WTC11 (cell line): Measurements from ENCODE around the gene C1orf87. TPM values are rescaled to one million over a fixed set of nuclear protein-coding genes. Genes with fewer than 3 reads are reported as not detected.

Experiments
- ATAC-seq: fragments of 200-7000 bp; cut with Tn5 transposase; 2 replicates; pipeline ENCODE4 v1.10.0; 2021; ENCODE audit warnings: mild to moderate bottlenecking, moderate library complexity
- CTCF ChIA-PET: fragments of 300-600 bp; sonication (Branson Sonifier 250); formaldehyde crosslinking; loops from one replicate; lab custom pipeline; 2021; ENCODE audit warnings: antibody characterized with exemption; lab: Charles Lee
- POLR2A ChIA-PET: fragments of 350-600 bp; sonication (Branson Sonifier 250); formaldehyde crosslinking; loops from one replicate; lab custom pipeline; 2021; ENCODE audit warnings: antibody characterized with exemption; lab: Charles Lee
- DNase-seq: peaks from one replicate; pipeline ENCODE4 v3.0.0; 2021; ENCODE audit warnings: low spot score
- H3K27ac Mint-ChIP-seq: 2 replicates; pipeline ENCODE4 v1.8.0; 2021; ENCODE audit warnings: mixed read lengths
- H3K27me3 Mint-ChIP-seq: 2 replicates; pipeline ENCODE4 v1.8.0; 2021; ENCODE audit warnings: low read depth, mild to moderate bottlenecking, moderate library complexity, mixed read lengths
- H3K36me3 Mint-ChIP-seq: 2 replicates; pipeline ENCODE4 v1.8.0; 2021; ENCODE audit warnings: mixed read lengths
- H3K4me1 Mint-ChIP-seq: 2 replicates; pipeline ENCODE4 v1.8.0; 2022; ENCODE audit warnings: mixed read lengths
- H3K4me3 Mint-ChIP-seq: 2 replicates; pipeline ENCODE4 v1.8.0; 2021; ENCODE audit warnings: mild to moderate bottlenecking, moderate library complexity, mixed read lengths
- H3K9me3 Mint-ChIP-seq: 2 replicates; pipeline ENCODE4 v1.8.0; 2021; ENCODE audit warnings: mixed read lengths
- ARID4B ChIP-seq: sonication (generic); formaldehyde crosslinking; IDR thresholded peaks from 2 replicates; pipeline ENCODE4 v1.8.0; 2023; ENCODE audit warnings: missing genetic modification reagents, mild to moderate bottlenecking, borderline replicate concordance
- CREM ChIP-seq: sonication (generic); formaldehyde crosslinking; IDR thresholded peaks from 2 replicates; pipeline ENCODE4 v1.8.1; 2022; ENCODE audit warnings: mild to moderate bottlenecking, missing genetic modification reagents, moderate library complexity
- E2F1 ChIP-seq: sonication (generic); formaldehyde crosslinking; IDR thresholded peaks from 2 replicates; pipeline ENCODE4 v1.8.0; 2022; ENCODE audit warnings: mild to moderate bottlenecking, missing genetic modification reagents
- ESRRA ChIP-seq: sonication (generic); formaldehyde crosslinking; IDR thresholded peaks from 2 replicates; pipeline ENCODE4 v1.8.1; 2022; ENCODE audit warnings: mild to moderate bottlenecking, missing genetic modification reagents, borderline replicate concordance
- FOXP1 ChIP-seq: sonication (generic); formaldehyde crosslinking; IDR thresholded peaks from 2 replicates; pipeline ENCODE4 v1.8.0; 2022; ENCODE audit warnings: missing genetic modification reagents, mild to moderate bottlenecking, moderate library complexity, borderline replicate concordance
- FOXP4 ChIP-seq: sonication (generic); formaldehyde crosslinking; IDR thresholded peaks from 2 replicates; pipeline ENCODE4 v1.8.0; 2022; ENCODE audit warnings: mild to moderate bottlenecking, missing genetic modification reagents
- HMGA2 ChIP-seq: fragments of 250-450 bp; sonication (Bioruptor Pico); IDR thresholded peaks from 2 replicates; pipeline ENCODE4 v1.4.0; 2021; ENCODE audit warnings: mild to moderate bottlenecking, moderate library complexity
- MAX ChIP-seq: sonication (generic); formaldehyde crosslinking; IDR thresholded peaks from 2 replicates; pipeline ENCODE4 v1.8.0; 2022; ENCODE audit warnings: mild to moderate bottlenecking, missing genetic modification reagents
- PRDM15 ChIP-seq: sonication (generic); formaldehyde crosslinking; IDR thresholded peaks from 2 replicates; pipeline ENCODE4 v1.8.0; 2022; ENCODE audit warnings: missing genetic modification reagents
- PRRX2 ChIP-seq: fragments of 250-450 bp; sonication (Bioruptor Pico); IDR thresholded peaks from 2 replicates; pipeline ENCODE4 v1.8.0; 2021; ENCODE audit warnings: mild to moderate bottlenecking
- RORB ChIP-seq: fragments of 250-450 bp; sonication (Bioruptor Pico); IDR thresholded peaks from 2 replicates; pipeline ENCODE4 v1.9.0; 2021; ENCODE audit warnings: mild to moderate bottlenecking
- SP1 ChIP-seq: sonication (generic); formaldehyde crosslinking; conservative IDR thresholded peaks from 2 replicates; pipeline ENCODE4 v1.8.1; 2022; ENCODE audit warnings: missing genetic modification reagents
- USF1 ChIP-seq: sonication (generic); formaldehyde crosslinking; IDR thresholded peaks from 2 replicates; pipeline ENCODE4 v1.8.0; 2022; ENCODE audit warnings: mild to moderate bottlenecking, missing genetic modification reagents
- USF2 ChIP-seq: sonication (generic); formaldehyde crosslinking; IDR thresholded peaks from 2 replicates; pipeline ENCODE4 v1.8.1; 2023; ENCODE audit warnings: mild to moderate bottlenecking, missing genetic modification reagents, moderate library complexity
- ZMAT4 ChIP-seq: fragments of 250-450 bp; sonication (Bioruptor Pico); IDR thresholded peaks from 2 replicates; pipeline ENCODE4 v1.9.0; 2021; ENCODE audit warnings: mild to moderate bottlenecking
- ZNF138 ChIP-seq: sonication (generic); formaldehyde crosslinking; conservative IDR thresholded peaks from 2 replicates; pipeline ENCODE4 v1.8.1; 2022; ENCODE audit warnings: mild to moderate bottlenecking, moderate library complexity, missing genetic modification reagents
- ZNF219 ChIP-seq: sonication (generic); formaldehyde crosslinking; IDR thresholded peaks from 2 replicates; pipeline ENCODE4 v1.8.0; 2023; ENCODE audit warnings: missing genetic modification reagents, mild to moderate bottlenecking, borderline replicate concordance
- ZNF512 ChIP-seq: sonication (generic); formaldehyde crosslinking; IDR thresholded peaks from 2 replicates; pipeline ENCODE4 v1.8.1; 2022; ENCODE audit warnings: missing genetic modification reagents, borderline replicate concordance
- ZSCAN18 ChIP-seq: fragments of 250-450 bp; sonication (Bioruptor Pico); IDR thresholded peaks from 2 replicates; pipeline ENCODE4 v2.1.2; 2022; ENCODE audit warnings: mild to moderate bottlenecking, moderate library complexity
- total RNA-seq: library from RNA; stranded (reverse); gene quantifications from 3 replicates; pipeline ENCODE4 v1.2.3, GENCODE V29; 2021

C1orf87 gene
- total RNA-seq, 1 experiment from 2014 or later = 0.22 TPM

GRCh38 chr1:60101516-60101915 is 27.9 kb upstream of the C1orf87 start (continued):
- no peak for TF ChIP-seq PRDM15 (CRISPR knock-in tag)
- TF ChIP-seq SP1 = no peak
- TF ChIP-seq ZSCAN18 (CRISPR knock-in tag) = no peak
- no peak for TF ChIP-seq ESRRA (CRISPR knock-in tag)
- TF ChIP-seq MAX = no peak

GRCh38 chr1:60091195-60091715 is 17.7 kb upstream of the C1orf87 start:
- ATAC-seq (no peak), DNase-seq (no peak)
- no peak overlapping the region for H3K4me3 Mint-ChIP-seq
- H3K27me3 Mint-ChIP-seq = no peaks in the 10 kb centered on the region; the same call in 1 of the 2 replicates
- H3K27ac Mint-ChIP-seq = no peak overlapping the region
- POLR2A ChIA-PET = no interaction called here
- H3K36me3 Mint-ChIP-seq = no peaks in the 10 kb centered on the region
- H3K4me1 Mint-ChIP-seq = no peaks in the 10 kb centered on the region; the same call in 1 of the 2 replicates
- CTCF ChIA-PET = interaction anchor here (2.0 kb wide), 1 partner anchor 120 kb away, joined by 10 read pairs; no protein-coding TSS in a partner anchor
- H3K9me3 Mint-ChIP-seq = no peaks in the 10 kb centered on the region
- TF ChIP-seq FOXP1 (no peak), HMGA2 (CRISPR knock-in tag) (no peak), ARID4B (no peak), USF1 (no peak), ZMAT4 (CRISPR knock-in tag) (no peak), ZNF512 (no peak), ZNF219 (CRISPR knock-in tag) (no peak), E2F1 (CRISPR knock-in tag) (no peak), USF2 (CRISPR knock-in tag) (no peak), FOXP4 (no peak), RORB (no peak), ZNF138 (CRISPR knock-in tag) (no peak), PRRX2 (no peak), CREM (CRISPR knock-in tag) (no peak)
